Activated T-cell treated with anti-CD3 and anti-CD28 coated beads for 24 hours (primary cell): ENCODE data around the gene DHRS12.

Source experiments
- DNase-seq: peaks from one replicate; pipeline ENCODE4 v3.0.0-alpha.2; 2020; ENCODE audit warnings: low read depth

The DHRS12 gene

DNA sequence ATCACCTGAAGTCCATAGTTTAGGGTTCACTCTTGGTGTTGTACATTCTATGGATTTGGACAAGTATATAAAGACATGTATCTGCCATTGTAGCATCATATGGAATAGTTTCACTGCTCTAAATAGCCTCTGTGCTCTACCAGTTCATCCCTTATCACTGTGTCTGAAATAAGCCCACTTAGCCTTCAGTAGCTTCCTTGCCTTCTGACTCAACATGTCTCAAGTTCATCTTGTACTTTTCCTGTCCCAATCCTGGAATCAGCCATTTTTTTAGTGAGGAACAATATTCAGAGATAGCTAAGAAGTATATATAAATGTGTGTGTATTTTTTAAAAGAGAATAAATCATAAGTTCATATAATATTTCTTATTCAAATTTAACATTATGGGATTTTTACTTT is 79.2 kb downstream of the DHRS12 start:
- no peak for DNase-seq

DNA sequence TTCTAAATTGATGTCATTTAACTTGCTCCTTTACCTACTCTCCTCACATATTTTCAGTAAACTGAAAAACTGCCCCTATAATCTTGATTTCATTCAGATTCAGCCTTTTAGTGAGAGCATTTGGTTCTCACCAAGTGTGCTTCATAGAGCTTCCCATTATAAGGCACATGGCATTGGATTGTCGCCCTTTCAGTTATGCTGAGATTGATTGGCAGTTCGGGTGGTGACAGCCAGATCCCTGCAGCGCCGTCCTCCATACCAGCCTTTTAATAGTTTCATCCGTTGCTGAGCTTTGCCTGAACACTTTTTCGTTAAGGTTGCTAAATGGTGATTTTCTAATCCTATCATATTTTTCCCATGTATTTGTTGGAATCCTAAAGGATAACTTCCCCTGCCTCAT is 80.4 kb downstream of the DHRS12 start:
- no peak for DNase-seq

DNA sequence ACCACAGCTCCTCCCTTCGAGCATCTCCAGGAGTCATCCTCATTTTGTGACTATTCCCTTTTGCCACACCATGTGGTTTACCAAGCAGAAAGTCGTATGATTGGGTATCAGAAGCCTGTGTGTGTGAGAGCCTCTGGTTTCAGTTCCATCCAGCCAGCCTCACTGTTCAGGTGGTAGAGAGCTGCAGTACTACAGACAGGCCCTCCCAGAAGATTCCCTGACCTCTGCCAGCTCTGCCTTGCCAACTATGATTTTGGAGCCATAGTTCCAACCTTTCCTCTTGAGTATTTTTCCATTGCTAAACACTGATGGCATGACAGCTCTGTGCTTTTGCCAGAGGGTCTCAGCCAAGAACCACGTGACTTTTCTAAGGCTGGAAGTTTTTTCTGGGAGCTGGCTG is 82.5 kb downstream of the DHRS12 start:
- DNase-seq, result no peak

DNA sequence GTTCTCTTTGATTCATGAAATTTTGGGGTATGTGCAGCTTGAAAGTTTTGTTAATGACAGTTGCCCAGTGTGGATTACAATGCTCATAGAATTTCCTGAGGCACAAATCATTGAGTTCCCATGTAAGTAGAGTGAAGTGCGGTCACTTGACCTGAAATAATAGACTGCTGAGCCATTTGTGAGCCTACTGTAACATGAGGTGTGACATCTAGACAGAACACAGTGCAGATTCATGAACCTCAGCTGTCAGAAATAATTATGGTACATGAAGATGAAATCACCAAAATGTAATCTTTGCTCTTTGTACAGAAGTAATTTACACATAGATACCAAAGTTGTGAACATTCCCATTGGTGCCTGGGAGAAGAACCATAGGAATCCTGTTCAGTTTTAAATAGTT is 84.6 kb downstream of the DHRS12 start:
- DNase-seq, result no peak
